Stimulated activated memory B cell treated with anti-CD40 and anti-IgM and Interleukin-4, amounts not matched to agents 10 μg/mL and 1 μg/mL and 100 μg/mL, for 72 hours (primary cell): Measurements from ENCODE around the gene PKNOX1.
"Not testable (repeated sequence)": the region's sequence is repeated elsewhere in the genome, so short reads cannot be mapped to it uniquely, and the experiment has no call there.

ENCODE experiments used
- ATAC-seq: fragments of 150-1000 bp; cut with Tn5 transposase; 2 replicates; pipeline ENCODE4 v1.10.0; 2021
- H3K27ac Mint-ChIP-seq: one replicate; pipeline ENCODE4 v1.8.0; 2022; ENCODE audit warnings: mild to moderate bottlenecking, mixed read lengths
- H3K27me3 Mint-ChIP-seq: one replicate; pipeline ENCODE4 v1.8.0; 2022; ENCODE audit warnings: mixed read lengths
- H3K36me3 Mint-ChIP-seq: one replicate; pipeline ENCODE4 v1.8.0; 2022; ENCODE audit warnings: mixed read lengths
- H3K4me1 Mint-ChIP-seq: one replicate; pipeline ENCODE4 v1.8.0; 2022; ENCODE audit warnings: mixed read lengths
- H3K4me3 Mint-ChIP-seq: one replicate; pipeline ENCODE4 v1.8.0; 2022; ENCODE audit warnings: mild to moderate bottlenecking, moderate library complexity, mixed read lengths
- H3K9me3 Mint-ChIP-seq: one replicate; pipeline ENCODE4 v1.8.0; 2022; ENCODE audit warnings: mixed read lengths

Gene PKNOX1

GRCh38 chr21:43072742-43073141 lies 98.4 kb downstream of the PKNOX1 start:
- H3K27ac Mint-ChIP-seq, ATAC-seq, H3K9me3 Mint-ChIP-seq, H3K36me3 Mint-ChIP-seq, H3K4me1 Mint-ChIP-seq, H3K27me3 Mint-ChIP-seq, H3K4me3 Mint-ChIP-seq: not testable (repeated sequence)

GRCh38 chr21:43074401-43075169 lies 100.2 kb downstream of the PKNOX1 start:
- H3K27ac Mint-ChIP-seq, H3K4me3 Mint-ChIP-seq, H3K36me3 Mint-ChIP-seq, H3K4me1 Mint-ChIP-seq, ATAC-seq, H3K9me3 Mint-ChIP-seq, H3K27me3 Mint-ChIP-seq: not testable (repeated sequence)

- not testable (repeated sequence) for H3K27me3 Mint-ChIP-seq, H3K27ac Mint-ChIP-seq, H3K4me1 Mint-ChIP-seq, H3K36me3 Mint-ChIP-seq, ATAC-seq, H3K9me3 Mint-ChIP-seq, H3K4me3 Mint-ChIP-seq
Observed at GRCh38 chr21:43075170-43076022, 101.0 kb downstream of the PKNOX1 start, which contains the start of gene CBS. TSS of gene CBS (minus strand) at chr21:43075835. CDS start at chr21:43072193, 3,642 bp downstream.

- H3K27ac Mint-ChIP-seq, H3K4me1 Mint-ChIP-seq, H3K36me3 Mint-ChIP-seq, ATAC-seq, H3K27me3 Mint-ChIP-seq, H3K9me3 Mint-ChIP-seq, H3K4me3 Mint-ChIP-seq: not testable (repeated sequence)
Observed at GRCh38 chr21:43076023-43076637, 101.8 kb downstream of the PKNOX1 start.

GRCh38 chr21:43076643-43077042 lies 102.3 kb downstream of the PKNOX1 start:
- H3K4me3 Mint-ChIP-seq, H3K9me3 Mint-ChIP-seq, H3K4me1 Mint-ChIP-seq, ATAC-seq, H3K36me3 Mint-ChIP-seq, H3K27me3 Mint-ChIP-seq, H3K27ac Mint-ChIP-seq: not testable (repeated sequence)

- not testable (repeated sequence) for H3K4me3 Mint-ChIP-seq, H3K4me1 Mint-ChIP-seq, H3K27me3 Mint-ChIP-seq, ATAC-seq, H3K27ac Mint-ChIP-seq, H3K36me3 Mint-ChIP-seq, H3K9me3 Mint-ChIP-seq
Observed at GRCh38 chr21:43082587-43083300, 108.4 kb downstream of the PKNOX1 start.
